Stimulated activated CD4-positive, alpha-beta T cell treated with anti-CD3 and anti-CD28 coated beads, Interleukin-1b, Interleukin-23, amount 100 ng/mL, for 1 hour (primary cell): ENCODE data around the gene AGFG2.

Experiments
- DNase-seq, 2 donors: peaks; one replicate each; pipeline ENCODE4 v3.0.0-alpha.2; 2020; ENCODE audit warnings: low read depth in 2 of 2

AGFG2 gene

GRCh38 chr7:100612730-100613390 is 73.9 kb downstream of the AGFG2 start:
- no peak for DNase-seq

GRCh38 chr7:100613412-100614175 is 74.6 kb downstream of the AGFG2 start:
- no peak for DNase-seq

- DNase-seq, result no peak
These were observed 75.4 kb downstream of the AGFG2 start for GRCh38 chr7:100614308-100614861.
